Uterus (tissue), 2 donors: ENCODE results near the gene DPP6.

Experiments
- CTCF ChIP-seq, 4 experiments: fragments of 200-600 bp in 2 of 4; fragments of 450-650 bp in 2 of 4; sonication (generic) in 2 of 4; IDR thresholded peaks; one replicate each; pipeline ENCODE4 v1.5.1; 2016 to 2019; ENCODE audit warnings: antibody characterized with exemption in 4 of 4, mild to moderate bottlenecking in 2 of 4, moderate library complexity in 1 of 4
- POLR2A ChIP-seq, 2 donors: fragments of 450-650 bp; IDR thresholded peaks; one replicate each; pipeline ENCODE4 v1.6.1; 2016; ENCODE audit warnings: antibody characterized with exemption in 2 of 2, mild to moderate bottlenecking in 1 of 2, moderate library complexity in 1 of 2

- TF ChIP-seq CTCF (IDR thresholded peaks at IDR 0.05) (no peak), POLR2A (IDR thresholded peaks at IDR 0.05) (no peak)
Observed at GRCh38 chr7:154840086-154840485, 787.9 kb downstream of the DPP6 start.
